ENCODE data around the gene BHLHE23.

BHLHE23 gene

DNA sequence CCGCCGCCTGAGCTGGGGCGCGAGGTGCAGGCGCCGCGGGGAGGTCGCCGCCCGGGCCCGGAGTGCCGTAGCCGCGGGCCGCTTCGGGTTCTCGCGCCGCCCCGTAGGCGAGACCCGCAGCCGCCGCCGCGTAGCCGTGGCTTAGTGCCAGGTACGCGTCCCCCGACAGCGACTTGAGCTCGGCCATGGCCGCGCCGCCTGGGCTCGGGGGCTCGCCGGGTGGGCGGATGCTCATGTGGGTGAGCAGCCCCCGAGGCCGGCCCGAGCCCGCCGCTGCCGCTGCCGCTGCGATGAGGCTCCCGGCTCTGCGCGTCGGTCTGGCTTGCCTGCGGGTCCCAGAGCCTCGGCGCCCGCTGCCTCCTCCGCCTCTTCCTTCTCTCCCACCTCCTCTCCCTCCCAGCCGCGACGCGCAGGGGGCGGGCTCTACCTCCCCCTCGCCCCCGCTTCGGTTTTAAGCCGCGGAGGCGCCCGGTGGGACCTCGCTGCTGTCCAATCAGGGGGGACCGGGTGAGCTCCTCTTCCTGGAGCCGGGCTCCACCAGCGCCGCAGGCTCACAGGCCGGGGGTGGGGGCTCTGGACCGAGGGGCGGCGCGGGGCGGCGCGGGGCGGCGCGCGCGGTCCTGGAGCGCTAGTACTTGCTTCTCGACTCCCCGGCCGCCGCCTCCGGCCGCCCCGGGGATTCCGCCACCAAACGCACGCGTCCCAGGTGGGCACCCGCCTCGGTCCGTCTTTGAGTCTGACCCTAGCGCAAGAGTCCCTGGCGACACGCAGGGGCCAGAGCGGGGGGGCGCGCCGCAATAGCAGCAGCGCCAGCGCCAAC, at the start of gene BHLHE23:
Gene BHLHE23, minus strand, starts transcription at position 425 of the 820 bp plus-strand sequence. Its CDS starts 190 bp downstream, at position 235.
- no peak for DNase-seq

DNA sequence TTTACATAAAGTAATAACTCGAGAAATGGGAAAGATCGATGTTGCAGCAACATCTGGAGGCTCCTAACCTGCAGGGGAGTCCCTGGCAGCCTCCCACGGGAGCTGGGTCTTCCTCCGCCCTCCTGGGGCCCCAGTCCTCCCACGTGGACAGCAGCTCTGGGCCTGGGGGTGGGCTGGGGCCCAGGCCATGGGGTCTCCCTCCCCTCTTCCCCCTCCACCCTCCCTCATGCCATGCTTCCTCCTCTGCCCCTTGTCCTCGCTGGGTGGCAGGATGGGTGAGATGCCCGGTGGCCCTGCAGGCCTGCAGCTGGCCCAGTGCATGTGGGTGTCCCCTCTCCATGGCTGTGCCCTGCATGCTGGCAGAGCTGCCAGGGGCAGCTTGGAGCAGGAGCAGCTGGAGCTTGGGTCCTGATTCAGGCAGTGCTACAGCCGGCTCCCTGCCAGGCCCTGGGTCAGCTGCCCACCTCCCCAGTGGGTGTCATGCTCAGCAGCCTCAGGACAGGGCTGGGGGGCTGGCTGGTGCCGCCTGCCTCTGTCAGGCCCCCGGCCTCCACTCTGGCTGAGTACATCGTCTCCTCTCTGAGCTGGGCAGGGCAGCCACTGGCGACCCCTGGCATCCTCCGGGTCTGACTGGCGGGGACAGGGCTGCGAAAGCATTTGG, 48.9 kb upstream of the BHLHE23 start:
- DNase-seq, result no peak

DNA sequence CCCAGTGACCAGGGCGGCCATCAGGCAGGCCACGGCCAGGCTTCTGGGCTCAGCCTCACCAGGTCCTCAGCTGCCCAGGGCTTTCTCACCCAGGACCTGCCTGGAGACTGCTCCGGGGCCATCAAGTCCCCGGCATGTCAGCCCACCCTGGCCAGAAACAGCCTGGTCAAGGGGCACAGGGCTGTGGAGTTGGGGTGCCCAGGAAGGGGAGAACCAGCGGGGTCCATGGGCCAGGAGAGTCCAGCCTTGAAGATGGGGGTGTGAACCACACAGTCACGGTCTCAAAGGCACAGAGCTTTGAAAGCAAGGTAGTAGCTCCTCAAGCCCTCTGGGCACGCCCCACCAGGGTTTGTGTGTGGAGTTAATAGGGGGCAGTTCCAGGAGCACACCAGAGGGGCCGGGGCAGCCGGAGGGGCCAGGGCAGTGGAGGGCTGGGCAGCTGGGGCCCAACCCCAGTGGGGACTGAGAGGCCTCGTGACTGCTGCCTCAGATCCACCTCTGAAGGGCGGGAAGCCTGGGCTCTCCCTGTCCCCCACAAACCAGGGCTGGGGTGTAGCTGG, 48.0 kb upstream of the BHLHE23 start:
- DNase-seq, result no peak

DNA sequence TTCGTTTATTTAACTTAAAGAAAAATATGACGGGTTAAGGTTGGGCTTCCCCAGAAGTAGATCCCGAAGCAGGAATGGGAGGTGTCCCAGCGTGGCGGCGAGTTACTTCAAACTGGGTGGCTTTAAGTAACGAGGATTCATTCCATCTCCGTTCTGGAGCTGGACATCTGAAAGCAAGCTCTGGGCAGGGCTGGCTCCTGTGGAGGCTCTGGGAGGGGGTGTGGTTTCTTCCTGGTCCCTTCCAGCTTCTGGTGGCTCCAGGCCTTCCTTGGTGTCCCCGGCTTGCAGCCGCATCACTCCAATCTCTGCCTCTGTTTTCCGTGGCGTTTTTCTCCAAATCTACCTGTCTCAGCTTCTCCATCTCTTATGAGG, 47.3 kb upstream of the BHLHE23 start:
- no peak for DNase-seq

DNA sequence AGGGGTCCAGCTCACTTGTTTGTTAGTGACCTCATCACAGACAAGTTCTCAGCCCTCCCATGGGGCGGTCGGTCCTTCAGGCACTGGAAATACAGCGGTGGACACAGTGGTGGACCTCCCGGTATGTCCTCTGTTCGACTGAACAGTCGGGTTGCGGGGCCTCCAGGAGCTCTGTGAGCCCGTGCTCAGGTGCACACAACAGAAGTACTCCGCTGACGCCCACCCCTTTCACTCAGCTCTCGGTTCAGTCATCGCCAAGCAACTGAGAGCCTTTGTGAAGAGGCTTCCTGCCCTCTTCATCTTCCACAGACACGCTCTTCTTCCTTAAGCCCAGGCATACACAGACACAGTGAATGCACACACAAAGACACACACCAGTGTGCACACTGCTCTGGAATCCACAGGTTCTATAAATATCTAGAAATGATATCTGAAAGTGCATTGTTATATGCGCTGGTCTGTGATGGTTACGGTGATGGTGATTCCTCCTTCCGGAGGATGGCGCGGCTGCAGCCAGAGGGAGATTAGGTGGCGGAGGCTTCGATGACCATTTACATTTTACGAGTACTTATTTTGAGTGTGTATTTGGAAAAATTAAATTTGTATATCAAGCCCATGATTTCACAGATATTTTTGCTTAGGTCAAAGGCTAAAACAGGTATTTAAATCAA, 46.8 kb upstream of the BHLHE23 start:
- DNase-seq, result no peak

DNA sequence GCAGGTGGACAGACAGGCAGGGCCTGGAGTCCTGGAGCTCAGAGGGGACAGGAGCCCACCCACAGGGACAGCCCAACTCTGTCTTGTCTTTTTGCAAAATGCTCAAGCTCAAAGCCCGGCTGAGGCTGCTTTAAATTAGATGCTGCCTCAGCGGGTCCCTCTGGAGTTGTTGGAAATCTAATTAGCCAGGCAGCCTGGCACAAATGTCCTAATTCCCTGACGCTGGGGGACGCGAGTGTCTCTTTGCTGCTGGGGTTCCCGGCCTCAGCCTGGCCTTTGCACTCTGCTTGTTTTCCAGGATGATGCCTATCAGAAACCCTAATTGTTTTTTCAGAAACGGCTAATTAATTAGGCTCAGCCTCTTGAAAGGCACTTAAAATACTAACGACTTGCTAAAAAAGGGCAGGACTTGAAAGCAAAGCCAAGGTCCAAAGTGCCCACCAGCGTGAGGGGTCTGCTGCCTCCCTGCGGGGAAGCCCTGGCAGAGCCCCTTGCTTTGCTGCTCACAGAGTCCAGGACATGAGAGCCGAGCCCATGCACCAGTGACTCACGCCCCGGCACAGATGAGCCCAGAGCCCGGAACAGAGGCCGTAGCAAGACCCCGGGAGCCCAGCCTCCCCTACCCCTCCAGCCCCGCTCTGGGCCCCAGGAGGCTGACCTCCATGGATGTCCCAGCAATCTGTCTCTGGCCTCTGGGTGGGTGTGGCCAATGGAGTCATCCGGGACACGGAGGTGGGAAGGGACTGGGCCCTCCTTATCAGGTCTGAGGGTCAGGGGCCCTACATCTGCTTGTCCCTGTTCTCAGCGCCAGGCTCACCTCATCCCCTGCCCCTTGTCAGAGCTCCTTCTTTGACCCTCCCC, 46.0 kb upstream of the BHLHE23 start:
- no peak for DNase-seq

DNA sequence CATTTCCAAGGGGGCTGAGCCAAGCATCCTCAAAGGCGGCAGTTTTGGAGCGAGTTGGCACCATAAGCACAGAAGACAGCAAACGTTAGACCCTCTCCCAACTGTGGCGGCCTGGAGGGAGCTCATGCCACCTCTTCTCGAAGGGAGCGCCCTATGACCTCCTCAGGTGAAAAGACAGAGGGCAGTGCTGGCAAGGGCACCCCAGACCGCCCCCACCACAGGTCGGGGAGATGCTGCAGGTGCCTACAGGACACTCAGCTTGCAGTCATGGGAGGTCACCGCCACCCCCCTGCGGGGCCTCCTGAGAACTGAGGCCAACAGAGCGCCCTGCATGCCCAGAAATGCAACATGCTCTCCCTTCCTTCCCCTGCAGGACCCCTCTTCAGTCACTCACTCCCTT, 45.1 kb upstream of the BHLHE23 start:
- DNase-seq, result no peak

DNA sequence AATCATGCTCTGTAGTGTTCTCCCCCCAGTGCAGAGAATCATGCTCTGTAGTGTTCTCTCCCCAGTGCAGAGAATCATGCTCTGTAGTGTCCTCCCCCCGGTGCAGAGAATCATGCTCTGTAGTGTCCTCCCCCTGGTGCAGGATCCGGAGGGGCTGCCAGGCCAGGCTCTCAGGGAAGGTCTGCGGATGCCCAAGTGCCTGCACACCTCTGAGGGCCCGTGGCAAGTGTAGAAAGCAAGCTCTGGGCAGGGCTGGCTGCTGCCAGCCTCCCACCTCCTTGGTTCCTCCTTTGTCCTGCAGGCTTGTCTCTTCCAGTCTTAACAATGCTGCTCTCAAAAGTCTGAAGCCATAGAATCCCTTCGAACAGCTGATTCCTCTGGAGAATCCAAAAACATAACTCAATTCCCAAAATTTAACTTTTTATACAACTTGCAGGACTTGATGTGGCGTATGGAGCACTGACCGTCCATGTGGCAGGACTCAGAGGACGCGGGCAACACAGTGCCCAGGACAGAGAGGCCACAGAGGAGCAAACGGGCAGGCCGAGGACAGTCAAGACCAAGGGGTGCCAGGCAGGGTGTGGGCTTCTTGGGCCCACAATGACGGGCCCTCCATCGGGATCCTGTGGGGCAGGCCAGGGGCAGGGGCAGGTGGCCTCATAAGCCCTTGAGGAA, 44.6 kb upstream of the BHLHE23 start:
- DNase-seq, result no peak

DNA sequence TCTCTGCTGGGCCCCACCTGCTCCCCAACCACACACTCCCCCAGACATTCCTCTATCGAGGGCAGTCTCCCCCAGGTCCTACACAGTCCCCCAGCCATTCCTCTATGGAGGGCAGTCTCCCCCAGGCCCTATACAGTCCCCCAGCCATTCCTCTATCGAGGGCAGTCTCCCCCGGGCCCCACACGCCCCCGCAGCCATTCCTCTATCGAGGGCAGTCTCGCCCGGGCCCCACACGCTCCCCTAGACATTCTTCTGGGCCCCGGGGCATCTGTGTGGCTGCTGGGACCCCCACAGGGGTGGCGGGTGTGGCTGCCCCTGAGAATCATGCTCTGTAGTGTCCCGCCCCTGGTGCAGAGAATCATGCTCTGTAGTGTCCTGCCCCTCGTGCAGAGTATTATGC, 43.6 kb upstream of the BHLHE23 start:
- DNase-seq, result no peak

DNA sequence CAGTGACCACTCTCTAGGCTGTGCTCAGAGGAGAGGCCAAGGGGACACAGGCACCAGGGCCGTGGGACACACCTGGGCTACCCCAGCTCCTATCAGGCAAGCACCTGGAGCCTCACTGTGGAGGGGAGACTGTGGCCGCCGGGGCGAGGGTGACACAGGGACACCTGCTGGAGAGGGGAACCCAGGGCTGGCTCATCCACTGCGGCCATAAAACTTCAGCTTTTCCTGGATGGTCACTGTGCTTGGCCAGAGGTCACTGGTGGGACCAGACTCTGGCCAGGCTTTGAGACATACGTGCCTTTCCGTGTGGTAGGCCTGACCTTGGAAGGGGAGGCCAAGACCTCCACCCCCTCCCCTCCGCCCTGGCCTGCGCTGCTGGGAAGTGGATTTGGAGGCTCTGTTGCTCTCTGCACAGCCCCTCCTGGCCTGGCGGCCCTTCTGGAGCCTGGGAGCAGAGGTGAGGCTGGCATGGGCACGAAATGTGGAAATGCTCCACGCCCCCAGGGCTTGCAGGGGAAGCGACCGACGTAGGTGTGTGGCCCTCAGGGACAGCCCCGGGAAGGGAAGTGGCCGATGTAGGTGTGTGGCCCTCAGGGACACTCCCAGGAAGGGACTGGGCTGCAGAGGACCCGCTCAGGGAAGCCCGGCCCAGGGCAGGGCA, 42.9 kb upstream of the BHLHE23 start:
- DNase-seq, result no peak

DNA sequence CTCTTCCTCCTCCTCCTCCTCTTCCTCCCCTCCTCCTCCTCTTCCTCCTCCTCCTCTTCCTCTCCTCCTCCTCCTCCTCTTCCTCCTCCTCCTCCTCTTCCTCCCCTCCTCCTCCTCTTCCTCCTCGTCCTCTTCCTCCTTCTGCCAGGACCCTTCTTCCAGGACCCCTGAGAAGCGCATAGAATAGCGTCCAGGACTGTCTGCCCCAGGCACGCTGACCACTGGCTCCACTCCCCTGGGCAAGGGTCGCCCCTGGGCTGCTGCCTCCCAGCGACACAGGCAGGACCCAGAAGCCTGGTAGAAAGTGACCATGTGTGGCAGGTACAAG, 42.4 kb upstream of the BHLHE23 start:
- no peak for DNase-seq

DNA sequence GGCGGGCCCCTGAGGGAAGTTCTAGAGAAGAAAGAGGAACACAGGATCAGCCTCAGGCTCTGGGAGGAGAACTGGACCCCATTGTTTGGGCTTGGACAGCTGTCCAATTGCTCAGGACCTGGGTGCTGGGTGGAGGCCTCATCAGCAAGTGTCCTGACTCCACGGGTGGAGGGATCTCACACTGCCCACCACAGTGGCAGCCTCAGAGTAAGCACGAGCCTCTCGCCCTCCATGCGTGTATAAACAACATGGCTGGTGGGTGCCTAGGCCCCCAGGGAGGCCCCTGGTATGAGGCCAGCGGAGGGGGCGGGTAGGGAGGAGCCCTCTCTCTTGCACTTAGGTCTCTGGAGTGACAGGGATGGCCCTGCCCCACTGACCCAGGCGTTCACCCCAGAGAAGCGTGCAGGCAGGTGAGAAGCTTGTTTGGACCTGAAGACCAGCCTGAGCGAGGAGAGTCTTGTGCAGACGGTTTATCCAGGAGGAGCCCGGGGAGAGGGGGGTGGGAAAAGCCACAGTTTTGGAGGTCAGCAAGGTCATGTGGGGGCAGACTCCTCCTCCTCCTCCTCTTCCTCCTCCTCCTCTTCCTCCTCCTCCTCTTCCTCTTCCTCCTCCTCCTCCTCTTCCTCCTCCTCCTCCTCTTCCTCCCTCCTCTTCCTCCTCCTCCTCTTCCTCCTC, 41.9 kb upstream of the BHLHE23 start:
- DNase-seq, result no peak

DNA sequence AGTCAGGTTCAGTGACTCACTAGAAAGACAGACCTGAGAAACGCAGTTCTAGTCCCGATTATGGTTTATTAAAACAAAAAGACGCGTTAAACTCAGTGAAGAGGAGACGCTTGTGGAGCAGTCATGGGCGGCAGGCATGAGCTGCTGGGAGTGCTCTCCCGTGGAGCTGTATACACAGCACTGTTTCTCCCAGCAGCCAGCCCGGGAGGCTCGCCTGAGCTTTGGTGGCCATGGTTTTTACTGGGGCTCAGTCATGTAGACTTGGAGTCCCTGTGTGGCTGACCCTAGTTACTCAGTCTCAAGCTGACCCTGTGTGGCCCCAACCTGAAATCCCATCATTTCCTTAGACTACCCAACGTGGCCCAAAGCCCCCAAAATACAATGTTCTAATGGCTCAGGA, 41.2 kb upstream of the BHLHE23 start:
- DNase-seq, result no peak

DNA sequence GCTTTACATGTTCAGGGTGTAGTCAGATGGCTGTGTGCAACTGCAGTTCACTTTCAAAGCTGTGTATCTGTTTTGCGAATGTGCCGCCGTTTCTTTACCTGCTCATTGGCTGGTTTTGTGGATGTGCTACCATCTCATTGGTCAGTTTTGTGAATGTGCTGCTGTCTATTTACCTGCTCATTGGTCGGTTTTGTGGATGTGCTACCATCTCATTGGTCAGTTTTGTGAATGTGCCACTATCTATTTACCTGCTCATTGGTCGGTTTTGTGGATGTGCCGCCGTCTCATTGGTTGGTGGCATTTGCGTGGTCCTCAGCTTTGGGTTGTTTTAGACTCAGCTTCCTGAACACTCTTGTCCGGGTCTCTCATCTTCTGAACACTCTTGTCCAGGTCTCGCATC, 40.5 kb upstream of the BHLHE23 start:
- no peak for DNase-seq

DNA sequence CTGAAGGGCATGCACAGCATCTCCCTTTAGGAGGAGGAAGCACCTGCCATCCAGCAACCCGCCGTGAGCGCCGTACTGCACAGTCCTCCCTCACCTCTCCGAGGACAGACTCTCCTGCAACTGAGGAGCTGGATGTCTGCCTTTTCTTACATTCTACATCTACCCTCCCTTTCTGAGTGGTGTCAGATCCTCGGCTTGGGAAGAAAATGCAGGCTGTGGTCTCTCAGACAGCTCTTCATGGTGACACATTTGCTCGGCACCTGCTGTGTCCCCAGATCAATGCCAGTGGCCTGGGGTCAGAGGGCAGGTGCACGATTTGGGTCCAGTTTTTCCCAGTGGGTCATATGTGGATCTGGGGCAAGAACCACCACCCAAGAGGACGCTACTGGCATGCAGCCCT, 40.1 kb upstream of the BHLHE23 start:
- DNase-seq, result no peak

DNA sequence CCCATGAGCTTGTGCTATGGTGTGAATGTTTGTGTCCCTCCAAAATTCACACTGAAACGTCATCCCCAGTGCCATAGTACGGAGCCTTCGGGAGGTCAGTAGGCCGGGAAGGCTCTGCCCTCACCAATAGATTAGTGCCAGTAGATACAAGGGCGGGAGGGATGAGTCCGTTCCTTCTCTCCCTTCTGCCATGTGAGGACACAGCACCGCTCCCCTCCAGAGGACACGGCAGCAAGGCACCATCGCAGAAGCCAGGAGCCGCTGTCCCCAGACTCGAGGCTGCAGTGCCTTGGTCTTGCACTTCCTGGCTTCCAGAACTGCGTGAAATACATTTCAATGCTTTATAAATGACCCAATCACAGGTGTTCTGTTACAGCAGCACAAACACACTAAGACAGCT, 39.2 kb upstream of the BHLHE23 start:
- DNase-seq, result no peak

DNA sequence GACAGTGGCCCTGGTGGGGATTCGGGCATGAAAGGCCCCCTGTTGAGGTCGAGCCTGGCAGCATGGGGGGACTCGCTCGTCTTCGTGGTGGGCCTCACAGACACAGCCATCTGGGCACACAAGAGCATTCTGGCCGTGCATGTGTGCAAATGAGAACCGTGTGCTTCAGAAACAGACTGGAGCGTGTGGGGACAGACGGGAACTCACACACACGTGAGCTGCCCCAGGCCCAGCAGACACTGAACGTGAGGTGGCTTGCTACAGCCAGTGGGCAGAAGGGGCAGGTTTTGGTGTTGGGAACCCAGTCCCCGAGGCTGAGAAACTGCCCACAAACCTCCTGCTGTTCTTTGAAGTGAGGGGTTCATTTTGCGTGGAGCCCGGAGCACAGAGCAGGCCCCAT, 38.6 kb upstream of the BHLHE23 start:
- no peak for DNase-seq

DNA sequence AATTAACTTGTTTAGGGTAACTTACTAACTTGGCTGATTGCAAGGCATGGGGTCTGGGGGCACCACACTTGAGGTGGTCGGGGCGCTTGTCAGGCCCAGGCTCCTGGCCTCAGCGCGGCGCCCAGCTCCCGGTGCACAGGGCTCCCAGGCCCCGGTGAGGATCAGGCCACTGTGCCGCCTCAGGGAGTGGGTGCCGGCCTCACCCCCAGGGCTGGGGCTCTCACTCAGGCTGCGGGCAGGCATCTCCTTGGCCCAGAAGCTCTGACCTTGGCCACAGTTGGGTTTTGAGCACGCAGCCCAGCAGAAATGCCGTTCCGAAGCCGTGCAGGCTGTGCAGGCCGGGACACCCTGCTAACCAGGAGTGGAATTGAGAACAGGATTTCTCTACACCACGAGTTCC, 37.8 kb upstream of the BHLHE23 start:
- DNase-seq, result no peak

DNA sequence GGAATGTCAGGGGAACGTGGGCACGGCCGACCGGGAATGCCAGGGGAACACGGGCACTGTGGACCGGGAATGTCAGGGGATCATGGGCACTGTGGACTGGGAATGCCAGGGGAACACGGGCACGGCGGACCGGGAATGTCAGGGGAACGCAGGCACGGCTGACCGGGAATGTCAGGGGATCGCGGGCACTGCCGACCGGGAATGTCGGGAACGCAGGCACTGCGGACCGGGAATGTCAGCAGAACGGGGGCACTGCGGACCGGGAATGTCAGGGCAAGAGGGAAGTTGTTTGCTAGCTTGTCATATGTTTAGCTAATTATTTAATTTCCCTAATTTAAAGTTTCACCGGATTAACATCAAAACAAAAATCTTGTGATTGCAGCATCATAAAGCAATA, 37.4 kb upstream of the BHLHE23 start:
- no peak for DNase-seq

DNA sequence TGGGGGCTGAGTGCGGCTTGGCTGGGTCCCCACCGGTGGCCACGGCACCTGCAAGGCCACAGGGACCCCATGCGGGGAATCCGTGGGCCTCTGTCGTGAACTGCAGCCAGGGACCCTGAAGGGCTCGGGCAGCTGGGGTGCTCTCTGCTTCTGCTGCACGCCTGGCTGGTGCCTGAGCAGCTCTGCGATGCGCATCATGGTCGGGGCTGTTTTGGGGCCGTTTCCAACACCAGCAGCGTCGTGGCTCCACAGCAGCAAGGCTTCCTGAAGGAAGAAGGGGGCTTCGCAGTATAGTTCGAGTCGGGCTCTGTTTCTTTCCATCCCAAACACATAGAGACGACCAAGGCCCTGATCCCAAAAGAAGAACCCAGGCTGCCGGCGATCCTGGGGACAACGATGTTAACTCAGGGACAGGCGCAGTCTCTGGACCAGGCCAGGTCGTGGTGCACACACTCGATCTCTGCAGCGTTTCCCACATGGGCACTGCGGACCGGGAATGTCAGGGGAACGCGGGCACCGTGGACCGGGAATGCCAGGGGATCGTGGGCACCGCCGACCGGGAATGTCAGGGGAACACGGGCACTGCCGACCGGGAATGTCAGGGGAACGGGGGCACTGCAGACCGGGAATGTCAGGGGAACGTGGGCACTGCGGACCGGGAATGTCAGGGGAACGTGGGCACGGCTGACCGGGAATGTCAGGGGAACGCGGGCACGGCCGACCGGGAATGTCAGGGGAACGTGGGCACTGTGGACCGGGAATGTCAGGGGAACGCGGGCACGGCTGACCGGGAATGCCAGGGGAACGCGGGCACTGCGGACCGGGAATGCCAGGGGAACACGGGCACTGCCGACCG, 36.8 kb upstream of the BHLHE23 start:
- DNase-seq, result no peak
